Right hindlimb (tissue), 1 donor: Measurements from ENCODE around the gene OR4K5.
"Not testable (repeated sequence)": the region's sequence is repeated elsewhere in the genome, so short reads cannot be mapped to it uniquely, and the experiment has no call there.

Experiments used
- DNase-seq: peaks from one replicate; pipeline ENCODE4 v3.0.0-alpha.2; 2018

OR4K5 gene, protein sequence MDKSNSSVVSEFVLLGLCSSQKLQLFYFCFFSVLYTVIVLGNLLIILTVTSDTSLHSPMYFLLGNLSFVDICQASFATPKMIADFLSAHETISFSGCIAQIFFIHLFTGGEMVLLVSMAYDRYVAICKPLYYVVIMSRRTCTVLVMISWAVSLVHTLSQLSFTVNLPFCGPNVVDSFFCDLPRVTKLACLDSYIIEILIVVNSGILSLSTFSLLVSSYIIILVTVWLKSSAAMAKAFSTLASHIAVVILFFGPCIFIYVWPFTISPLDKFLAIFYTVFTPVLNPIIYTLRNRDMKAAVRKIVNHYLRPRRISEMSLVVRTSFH

DNA sequence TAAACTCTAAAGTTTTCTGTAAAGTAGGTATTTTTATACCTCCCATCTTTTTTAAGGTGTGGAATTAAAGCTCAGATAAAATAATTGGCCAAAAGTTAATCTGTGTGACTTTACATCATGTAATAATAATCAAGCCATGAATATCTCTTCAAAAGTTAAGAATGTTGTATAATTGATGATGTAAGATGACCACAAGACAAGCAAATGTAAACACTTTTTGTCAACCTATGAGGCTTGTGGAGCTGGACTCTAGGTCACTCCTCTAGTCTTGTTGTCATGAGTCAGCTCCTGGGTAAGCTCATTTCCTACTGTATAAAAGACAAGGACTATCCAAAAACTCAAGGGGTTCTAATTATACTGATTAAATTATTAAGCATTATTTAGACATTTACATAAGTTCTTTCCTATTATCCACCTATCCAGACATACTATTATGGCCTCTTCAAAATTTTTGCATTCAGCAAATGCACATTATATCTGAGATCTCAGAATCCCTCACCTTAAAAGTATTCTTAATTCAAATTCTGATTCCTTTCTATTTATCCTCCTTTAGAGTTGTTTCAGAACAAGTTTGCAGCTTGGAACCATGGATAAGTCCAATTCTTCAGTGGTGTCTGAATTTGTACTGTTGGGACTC lies at the start of gene OR4K5:
Gene OR4K5, plus strand, starts transcription at position 587 of the 637 bp plus-strand sequence. Its CDS starts 0 bp downstream, at position 587.
- DNase-seq, result no peak

DNA sequence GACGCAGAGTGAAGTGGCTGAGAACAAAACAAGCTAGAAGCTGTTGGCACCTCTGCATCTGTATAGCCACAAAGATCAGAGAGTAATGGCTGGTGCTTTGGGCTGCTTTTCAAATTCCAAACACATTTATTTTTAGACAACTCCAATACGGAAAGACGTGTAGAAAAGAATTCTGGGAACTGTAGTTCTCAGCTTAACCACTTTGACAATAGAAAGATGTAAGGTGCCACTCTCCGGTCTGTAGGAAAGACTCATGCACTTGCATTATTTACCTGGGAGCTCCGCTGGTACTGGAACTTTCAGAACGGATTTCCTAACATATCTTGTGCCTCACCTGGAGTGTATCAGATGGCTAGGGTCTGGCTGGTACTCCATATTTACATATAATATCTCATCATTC lies 47.2 kb upstream of the OR4K5 start:
- DNase-seq, result no peak

DNA sequence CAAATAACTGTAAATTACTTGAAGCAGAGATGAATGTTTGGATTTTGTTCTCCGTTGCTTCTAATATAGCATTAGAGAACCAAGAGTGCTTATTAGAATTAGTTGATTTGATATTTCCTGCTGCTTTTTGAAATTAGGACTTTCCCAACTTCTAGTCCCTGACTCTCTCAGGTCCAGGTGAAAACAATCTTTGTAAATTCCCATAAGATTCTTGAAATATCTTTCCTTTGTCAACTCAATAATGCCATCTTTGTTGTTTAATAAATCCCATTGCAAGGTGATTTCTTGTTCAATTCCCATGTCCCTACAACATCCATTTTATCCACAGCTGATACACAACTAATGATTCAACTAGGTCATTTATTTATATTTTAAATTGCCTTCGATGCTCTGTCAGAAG lies 45.6 kb upstream of the OR4K5 start, which contains the start of gene OR4K2:
Gene OR4K2, plus strand, starts transcription at position 301 of the 400 bp plus-strand sequence. CDS start 1,126 bp downstream, outside the sequence.
- no peak for DNase-seq

DNA sequence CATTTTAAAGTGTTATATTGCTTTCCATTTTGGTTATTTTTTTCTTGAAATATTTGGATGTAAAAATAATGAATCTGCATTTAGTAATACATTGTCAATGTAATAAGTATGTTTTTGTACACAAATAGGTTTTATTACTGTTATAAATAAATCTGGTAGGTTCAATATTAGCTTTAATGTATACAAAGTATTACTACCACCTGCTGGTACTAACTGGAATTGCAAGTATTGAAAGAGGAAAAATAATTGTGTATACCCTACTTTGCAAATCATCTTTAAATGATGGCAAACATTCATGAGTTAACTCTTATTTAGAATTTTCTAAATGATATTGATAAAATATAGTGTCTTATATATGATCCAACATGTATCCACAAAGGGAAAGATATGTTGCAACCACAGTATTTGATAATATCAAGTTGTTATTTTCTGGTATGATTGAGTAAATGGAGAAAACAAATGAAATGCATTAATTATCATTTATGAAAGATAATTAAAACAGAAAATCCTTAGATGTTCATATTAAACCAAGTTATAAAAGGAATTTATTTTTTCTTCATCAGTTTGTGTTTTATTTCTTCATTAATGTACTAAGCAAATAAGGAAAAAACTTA lies 42.3 kb upstream of the OR4K5 start:
- DNase-seq, result no peak

DNA sequence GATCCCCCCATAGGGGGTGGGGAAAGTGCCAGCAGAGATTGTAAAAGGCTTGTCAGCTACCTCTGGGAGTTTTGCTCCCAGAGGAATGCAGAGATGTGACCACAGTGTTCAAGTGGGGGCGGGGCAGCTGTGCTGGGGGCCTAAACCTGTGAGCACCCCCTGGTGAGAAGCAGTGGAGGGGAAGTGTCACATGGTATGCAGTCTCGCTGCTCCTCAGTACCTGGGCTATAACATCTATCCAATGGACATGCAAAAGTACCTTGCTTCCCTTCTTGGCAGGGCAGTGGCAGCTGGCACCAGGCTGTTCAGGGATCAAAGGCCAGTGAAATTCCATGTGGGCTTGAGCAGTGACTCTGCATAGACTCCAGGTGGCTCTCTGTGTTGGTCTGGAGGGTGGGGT lies 25.1 kb upstream of the OR4K5 start:
- DNase-seq, result no peak

DNA sequence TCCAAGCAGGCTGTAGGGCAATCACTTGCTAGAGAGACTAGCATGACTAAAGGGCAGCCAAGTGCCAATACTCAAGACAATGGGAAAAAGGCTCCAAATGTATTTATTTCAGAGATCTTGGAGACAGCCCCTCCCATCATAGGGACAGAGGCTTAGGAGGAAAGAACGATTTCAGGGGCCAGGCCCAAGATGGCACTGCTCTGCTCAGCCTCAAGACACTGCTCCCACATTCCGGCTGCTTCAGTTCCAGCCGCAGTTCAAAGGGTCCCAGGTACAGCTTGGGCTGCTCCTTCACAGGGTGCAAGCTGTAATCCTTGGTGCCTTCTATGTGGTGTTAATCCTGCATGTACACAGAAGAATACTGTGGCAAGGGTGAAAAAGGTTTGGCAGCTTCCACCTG lies 19.4 kb upstream of the OR4K5 start:
- no peak for DNase-seq

DNA sequence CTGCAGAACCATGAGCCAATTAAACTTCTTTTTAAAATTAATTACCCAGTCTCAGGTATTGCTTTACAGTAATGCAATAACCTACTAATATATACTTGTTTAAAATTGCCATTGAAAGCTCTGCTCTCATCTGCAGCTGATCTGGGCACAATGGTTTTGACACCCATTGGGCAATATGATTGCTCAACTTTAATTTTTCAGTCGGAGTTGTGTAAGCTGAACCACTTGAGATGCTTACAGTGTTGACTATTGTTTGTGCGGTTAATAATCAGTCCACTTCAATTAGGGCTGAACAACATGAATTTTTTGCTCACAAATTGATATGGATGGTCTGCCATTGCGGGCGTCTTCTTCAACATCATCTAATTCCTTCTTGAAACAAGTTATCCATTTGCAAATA lies 18.0 kb upstream of the OR4K5 start:
- no peak for DNase-seq

DNA sequence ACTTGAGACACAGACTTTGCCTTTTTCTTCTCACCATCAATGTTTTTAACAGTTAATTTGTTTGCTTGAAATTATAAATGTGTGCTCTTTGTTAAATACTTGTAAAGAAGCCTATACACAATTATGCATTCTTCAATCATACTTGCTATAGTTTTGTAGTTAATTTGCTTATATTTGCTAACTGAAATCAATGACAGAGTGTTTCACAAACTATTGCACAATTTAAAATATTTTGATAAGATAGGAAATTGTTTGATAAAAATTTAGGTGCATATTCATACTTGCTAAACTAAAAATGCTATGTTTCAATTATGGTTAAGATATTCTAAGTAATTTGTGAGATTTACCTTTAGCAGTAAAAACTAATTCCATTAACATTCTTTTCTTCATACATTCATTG lies 13.7 kb upstream of the OR4K5 start:
- DNase-seq, result no peak

DNA sequence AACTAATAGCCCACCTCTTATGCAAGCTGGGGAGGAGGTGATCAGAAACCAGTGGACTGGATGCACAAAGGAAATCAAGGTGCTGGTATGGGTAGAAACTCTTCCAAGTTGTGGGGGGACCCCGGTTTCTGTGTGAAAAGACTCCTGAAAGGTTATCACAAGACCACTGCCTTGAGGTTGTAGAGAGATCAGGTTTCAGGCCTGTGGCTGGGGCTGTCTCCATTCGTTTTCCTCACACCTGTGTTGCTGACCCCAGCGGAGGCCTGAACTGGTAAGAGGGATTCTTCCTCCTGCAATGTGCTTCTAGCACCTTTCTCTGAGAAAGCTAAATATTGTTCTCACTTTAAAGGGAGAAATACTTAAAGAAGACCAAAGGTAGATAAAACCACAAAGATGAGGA lies 9.3 kb upstream of the OR4K5 start:
- DNase-seq, result no peak

DNA sequence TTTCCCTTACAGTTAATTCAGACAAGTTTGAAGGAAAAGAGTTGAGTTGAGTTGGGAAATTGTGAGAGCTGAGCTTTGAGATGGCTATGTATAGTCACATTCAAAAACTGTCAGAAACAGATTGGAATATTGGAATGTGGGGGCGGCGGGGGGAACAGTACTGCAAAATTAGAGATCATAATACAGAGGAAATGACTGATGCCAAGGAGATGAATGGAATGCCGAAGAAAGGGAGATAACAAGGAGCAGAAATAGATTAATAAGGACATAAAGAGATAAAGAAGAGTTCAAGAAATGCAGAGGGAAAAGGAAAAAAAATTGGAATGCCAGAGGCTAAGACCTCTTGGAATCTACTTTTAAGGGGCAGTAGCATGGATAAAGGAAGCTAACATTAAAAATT lies 3.2 kb upstream of the OR4K5 start:
- DNase-seq, result no peak

DNA sequence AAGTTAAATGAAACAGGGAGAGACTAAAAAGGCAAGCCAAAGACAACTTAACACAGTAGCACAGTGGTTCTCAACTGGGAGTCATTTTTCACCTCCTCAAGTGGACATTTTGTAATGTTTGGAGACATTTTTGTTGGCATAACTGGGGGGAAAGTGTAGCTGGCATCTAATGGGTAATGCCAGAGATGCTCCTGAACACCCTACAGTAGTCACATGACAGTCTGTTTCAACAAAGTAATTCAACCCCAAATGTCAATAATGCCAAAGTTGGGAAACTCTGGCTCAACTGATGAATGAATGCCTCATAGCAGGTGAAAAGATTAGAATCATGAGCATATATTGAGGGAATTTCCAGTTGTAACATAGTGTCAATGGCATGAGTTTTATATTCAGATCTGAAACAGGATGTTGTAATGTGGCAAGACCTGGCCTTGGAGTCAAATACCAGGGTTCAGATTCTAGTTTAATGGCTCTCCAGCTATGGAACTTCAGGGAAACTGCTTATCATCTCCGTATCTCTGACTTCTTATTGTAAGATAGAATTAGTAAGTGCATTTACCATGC lies 2.4 kb upstream of the OR4K5 start:
- no peak for DNase-seq

DNA sequence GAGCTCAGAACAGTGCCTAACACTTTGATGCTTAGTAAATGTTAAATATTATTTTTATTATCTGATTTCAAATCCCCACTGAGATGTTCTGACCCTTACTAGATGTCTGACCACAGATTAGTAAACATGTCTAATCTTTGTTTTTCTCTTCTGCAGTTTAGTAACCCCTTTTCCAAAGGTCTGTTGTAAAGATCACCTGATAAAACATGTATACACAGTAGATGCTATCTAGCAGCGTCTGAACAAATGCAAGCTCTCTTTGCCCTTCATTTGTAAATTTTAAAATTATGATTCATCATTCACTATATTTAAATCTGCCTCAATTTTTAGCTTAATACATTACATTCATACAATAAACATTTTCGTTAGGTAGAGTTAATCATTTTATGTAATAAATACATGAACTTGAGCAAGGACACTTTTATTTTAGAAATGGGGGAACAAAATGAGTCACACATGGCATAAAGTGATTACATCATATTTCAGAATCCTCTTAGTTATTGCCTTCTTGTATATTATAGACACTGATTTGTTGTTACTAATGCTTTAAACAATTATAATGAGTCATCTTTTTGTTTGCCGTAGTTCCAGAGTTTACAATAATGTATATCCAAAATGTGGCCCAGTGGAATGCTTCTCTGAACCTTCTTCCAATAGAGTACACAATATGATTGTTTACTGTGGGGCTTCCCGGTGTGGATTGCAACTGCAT lies 1.7 kb upstream of the OR4K5 start:
- no peak for DNase-seq

DNA sequence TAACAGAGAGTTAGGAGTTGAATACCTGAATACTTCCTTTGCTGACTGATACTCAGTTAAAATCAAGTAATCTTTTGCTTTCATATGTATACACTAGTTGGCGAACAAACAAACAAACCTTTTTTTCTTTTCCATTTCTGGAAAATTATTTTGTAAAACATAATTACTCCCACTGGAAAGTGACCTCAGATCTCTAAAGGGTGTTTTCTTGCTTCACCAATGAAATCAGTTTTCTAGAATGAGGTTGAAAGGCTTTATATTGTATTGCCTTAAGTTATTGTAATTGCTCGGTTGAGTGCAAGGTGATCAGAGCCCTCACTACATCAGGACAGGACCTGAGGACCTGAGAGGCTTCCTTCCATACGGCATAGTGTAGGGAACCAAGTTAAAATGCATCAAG lies 10.2 kb downstream of the OR4K5 start, which contains the start of gene OR4K1:
Gene OR4K1, plus strand, starts transcription at position 301 of the 400 bp plus-strand sequence. CDS start 4,750 bp downstream, outside the sequence.
- DNase-seq, result no peak

DNA sequence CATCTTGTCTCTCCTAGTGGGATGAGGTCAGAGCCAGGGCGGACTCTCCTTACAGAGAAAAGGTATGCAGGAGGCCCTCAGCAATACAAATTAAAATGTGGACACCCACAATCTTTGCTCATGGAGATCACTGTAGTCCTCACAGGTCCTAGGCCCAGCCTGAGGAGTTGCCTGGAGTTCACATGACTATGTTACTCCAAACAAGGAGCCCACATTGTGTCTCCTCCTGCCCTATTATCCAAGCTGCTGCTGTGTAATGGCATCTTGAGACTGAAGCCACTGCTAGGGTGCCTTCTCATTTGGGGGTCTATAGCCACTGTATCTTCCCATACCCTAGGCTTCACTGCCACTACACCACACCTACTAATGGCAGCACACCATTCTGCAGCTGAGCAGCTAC lies 21.3 kb downstream of the OR4K5 start:
- no peak for DNase-seq

DNA sequence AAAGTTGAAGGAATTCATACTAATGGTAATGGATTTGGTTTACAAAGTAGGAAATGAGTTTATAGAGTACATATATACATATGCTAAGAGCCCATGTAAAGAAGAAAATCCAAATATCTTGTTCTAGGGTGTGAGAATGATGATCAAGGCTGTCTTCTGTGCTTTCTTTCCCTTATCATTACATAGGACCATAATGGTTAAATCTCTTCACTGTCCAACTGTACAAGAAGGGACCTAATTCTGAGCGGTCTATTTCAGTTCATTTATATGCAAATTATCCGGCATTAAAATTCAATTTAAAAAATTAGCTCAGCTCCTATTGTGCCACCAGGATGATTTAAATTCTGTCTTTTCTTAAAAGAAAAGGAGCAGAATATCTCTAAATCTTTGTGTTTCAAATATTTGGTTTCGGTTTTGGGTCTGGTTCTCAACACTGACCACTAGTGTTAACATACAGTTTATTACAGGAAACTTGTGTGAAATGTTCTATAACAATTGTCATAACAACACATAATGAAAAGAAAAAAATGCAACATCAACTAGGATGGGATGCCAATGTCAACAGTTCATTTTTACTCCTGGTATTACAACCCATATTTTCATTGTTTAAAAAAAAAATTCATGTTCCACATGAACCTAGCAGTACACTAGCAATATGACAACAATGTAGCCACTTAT lies 27.1 kb downstream of the OR4K5 start:
- DNase-seq, result no peak

DNA sequence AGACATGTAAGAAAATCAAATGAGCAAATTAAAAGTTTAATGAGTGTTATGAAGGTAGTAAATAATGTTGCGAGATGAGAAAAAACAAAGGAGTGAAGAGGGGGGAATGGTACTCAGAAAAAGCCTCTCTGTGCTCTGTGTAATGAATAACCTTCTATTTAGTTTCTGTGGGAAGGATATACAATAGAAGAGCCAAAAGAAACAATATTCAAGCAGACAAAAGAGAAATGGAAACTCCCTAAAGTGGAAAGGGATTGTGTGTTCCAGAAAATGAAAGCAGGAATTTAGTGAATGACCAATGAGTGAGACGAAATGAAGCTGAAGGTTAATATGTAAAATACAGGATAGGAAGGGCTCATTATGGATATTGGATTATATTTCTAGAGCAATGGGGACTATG lies 28.8 kb downstream of the OR4K5 start:
- DNase-seq, result no peak

DNA sequence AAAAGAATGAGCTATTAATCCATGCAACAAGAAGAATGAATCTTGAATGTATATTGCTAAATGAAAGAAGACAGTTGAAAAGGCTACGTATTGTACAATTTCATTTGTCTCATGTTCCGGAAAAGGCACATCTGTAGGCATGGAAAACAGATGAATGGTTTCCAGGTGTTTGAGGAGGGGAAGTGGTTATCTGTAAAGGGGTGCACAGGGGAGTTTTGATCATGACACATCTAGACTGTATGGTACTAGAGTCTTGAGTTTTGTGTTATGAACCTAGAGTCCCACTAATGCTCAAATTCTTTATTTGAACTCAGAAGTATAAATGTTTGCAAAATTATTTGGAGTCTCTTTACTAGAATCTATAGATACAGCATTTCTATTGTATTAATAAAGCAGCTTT lies 49.3 kb downstream of the OR4K5 start:
- DNase-seq, result not testable (repeated sequence)
